ENCODE measurements around the gene HLCS.

The HLCS gene

GRCh38 chr21:36846631-36847030 is 119.8 kb downstream of the HLCS start:
- Histone ChIP-seq H3K4me3 (ENCODE audit: insufficient read depth, low read length, poor library complexity, severe bottlenecking) (no peak overlapping the region), H3F3A (ENCODE audit: insufficient read depth) (no peaks in the 10 kb centered on the region), H3K79me2 (ENCODE audit: insufficient read depth, low read length) (no peaks in the 10 kb centered on the region), H3K36me3 (ENCODE audit: low read length) (no peaks in the 10 kb centered on the region), H3K27ac (ENCODE audit: low read depth, low read length) (no peak overlapping the region), H3K27me3 (ENCODE audit: low read length) (no peaks in the 10 kb centered on the region), H3K9me2 (replicated peaks; ENCODE audit: insufficient read depth, low read length) (no peaks in the 10 kb centered on the region), H3K9ac (ENCODE audit: low read length) (no peak overlapping the region), H4K20me1 (ENCODE audit: low read depth, low read length) (no peaks in the 10 kb centered on the region), H3K9me3 (ENCODE audit: insufficient read depth, low read length) (no peaks in the 10 kb centered on the region), H3K4me2 (ENCODE audit: low read depth, low read length, poor library complexity, severe bottlenecking) (no peak overlapping the region), H2AFZ (ENCODE audit: low read depth, low read length, severe bottlenecking) (no peak overlapping the region)
- TF ChIP-seq, protein P1, sequence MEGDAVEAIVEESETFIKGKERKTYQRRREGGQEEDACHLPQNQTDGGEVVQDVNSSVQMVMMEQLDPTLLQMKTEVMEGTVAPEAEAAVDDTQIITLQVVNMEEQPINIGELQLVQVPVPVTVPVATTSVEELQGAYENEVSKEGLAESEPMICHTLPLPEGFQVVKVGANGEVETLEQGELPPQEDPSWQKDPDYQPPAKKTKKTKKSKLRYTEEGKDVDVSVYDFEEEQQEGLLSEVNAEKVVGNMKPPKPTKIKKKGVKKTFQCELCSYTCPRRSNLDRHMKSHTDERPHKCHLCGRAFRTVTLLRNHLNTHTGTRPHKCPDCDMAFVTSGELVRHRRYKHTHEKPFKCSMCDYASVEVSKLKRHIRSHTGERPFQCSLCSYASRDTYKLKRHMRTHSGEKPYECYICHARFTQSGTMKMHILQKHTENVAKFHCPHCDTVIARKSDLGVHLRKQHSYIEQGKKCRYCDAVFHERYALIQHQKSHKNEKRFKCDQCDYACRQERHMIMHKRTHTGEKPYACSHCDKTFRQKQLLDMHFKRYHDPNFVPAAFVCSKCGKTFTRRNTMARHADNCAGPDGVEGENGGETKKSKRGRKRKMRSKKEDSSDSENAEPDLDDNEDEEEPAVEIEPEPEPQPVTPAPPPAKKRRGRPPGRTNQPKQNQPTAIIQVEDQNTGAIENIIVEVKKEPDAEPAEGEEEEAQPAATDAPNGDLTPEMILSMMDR (IDR thresholded peaks at IDR 0.05; ENCODE audit: insufficient read depth, low read length, poor library complexity, severe bottlenecking), result no peak
- TF ChIP-seq EZH2phosphoT487 (conservative IDR thresholded peaks at IDR 0.05; ENCODE audit: low read length), result no peak

DNA sequence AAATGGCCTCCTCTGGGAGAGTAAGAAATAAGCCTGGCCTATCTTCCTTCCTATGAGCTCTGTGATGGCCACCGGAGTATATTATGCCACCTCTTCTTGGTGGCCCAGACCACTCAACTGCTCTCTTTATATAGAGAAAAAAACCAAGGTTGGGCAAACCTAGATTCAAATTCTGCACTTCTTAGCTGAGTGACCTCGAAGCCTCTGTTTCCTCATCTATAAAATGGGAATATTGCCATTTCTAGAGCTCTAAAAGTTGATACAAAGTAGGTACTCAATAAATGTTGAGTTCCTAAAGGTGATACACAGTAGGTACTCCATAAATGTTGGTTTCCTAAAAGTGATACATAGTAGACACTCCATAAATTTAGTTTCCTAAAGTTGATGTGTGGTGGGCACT is 120.7 kb downstream of the HLCS start:
- Histone ChIP-seq H3F3A (ENCODE audit: insufficient read depth) (no peaks in the 10 kb centered on the region), H3K27me3 (ENCODE audit: low read length) (no peaks in the 10 kb centered on the region), H2AFZ (ENCODE audit: low read depth, low read length, severe bottlenecking) (no peak overlapping the region), H3K79me2 (ENCODE audit: insufficient read depth, low read length) (no peaks in the 10 kb centered on the region), H3K36me3 (ENCODE audit: low read length) (no peaks in the 10 kb centered on the region), H3K9ac (ENCODE audit: low read length) (no peak overlapping the region), H3K9me3 (ENCODE audit: insufficient read depth, low read length) (no peaks in the 10 kb centered on the region), H3K27ac (ENCODE audit: low read depth, low read length) (no peak overlapping the region), H4K20me1 (ENCODE audit: low read depth, low read length) (no peaks in the 10 kb centered on the region), H3K4me2 (ENCODE audit: low read depth, low read length, poor library complexity, severe bottlenecking) (no peak overlapping the region), H3K9me2 (replicated peaks; ENCODE audit: insufficient read depth, low read length) (no peaks in the 10 kb centered on the region), H3K4me3 (ENCODE audit: insufficient read depth, low read length, poor library complexity, severe bottlenecking) (no peak overlapping the region)
- no peak for TF ChIP-seq EZH2phosphoT487 (conservative IDR thresholded peaks at IDR 0.05; ENCODE audit: low read length)
- TF ChIP-seq, protein P1 (IDR thresholded peaks at IDR 0.05; ENCODE audit: insufficient read depth, low read length, poor library complexity, severe bottlenecking), result no peak

GRCh38 chr21:36845070-36845469 is 121.4 kb downstream of the HLCS start:
- Histone ChIP-seq H3K4me3 (ENCODE audit: insufficient read depth, low read length, poor library complexity, severe bottlenecking) (no peak overlapping the region), H3K9me3 (ENCODE audit: insufficient read depth, low read length) (no peaks in the 10 kb centered on the region), H3K36me3 (ENCODE audit: low read length) (no peaks in the 10 kb centered on the region), H3K9me2 (replicated peaks; ENCODE audit: insufficient read depth, low read length) (no peaks in the 10 kb centered on the region), H3F3A (ENCODE audit: insufficient read depth) (no peaks in the 10 kb centered on the region), H3K27ac (ENCODE audit: low read depth, low read length) (no peak overlapping the region), H3K27me3 (ENCODE audit: low read length) (no peaks in the 10 kb centered on the region), H3K4me2 (ENCODE audit: low read depth, low read length, poor library complexity, severe bottlenecking) (no peak overlapping the region), H3K79me2 (ENCODE audit: insufficient read depth, low read length) (no peaks in the 10 kb centered on the region), H2AFZ (ENCODE audit: low read depth, low read length, severe bottlenecking) (no peak overlapping the region), H4K20me1 (ENCODE audit: low read depth, low read length) (no peaks in the 10 kb centered on the region), H3K9ac (ENCODE audit: low read length) (no peak overlapping the region)
- TF ChIP-seq, protein P1 (IDR thresholded peaks at IDR 0.05; ENCODE audit: insufficient read depth, low read length, poor library complexity, severe bottlenecking), result no peak
- TF ChIP-seq EZH2phosphoT487 (conservative IDR thresholded peaks at IDR 0.05; ENCODE audit: low read length), result no peak

Data from SU-DHL-6 (cell line).